Limb (tissue), 2 donors: Measurements from ENCODE around the gene PLEKHA4.
A peak's percentile ranks its signal among the peaks of the same experiment; 100 is the strongest.
"Not testable (repeated sequence)": the region's sequence is repeated elsewhere in the genome, so short reads cannot be mapped to it uniquely, and the experiment has no call there.

Experiments used
- DNase-seq, 2 donors: peaks; one replicate each; pipeline ENCODE4 v3.0.0-alpha.2; 2016; ENCODE audit errors: extremely low spot score in 2 of 2

The PLEKHA4 gene

GRCh38 chr19:48868114-48868886, at the start of gene PLEKHA4:
Gene PLEKHA4, minus strand, starts transcription at chr19:48868617. Its CDS starts 997 bp downstream, at chr19:48867620.
- peak; percentile 60 to 72 for DNase-seq

- no peak for DNase-seq
Observed at GRCh38 chr19:48918071-48918470, 49.7 kb upstream of the PLEKHA4 start.

GRCh38 chr19:48915757-48916156, 47.3 kb upstream of the PLEKHA4 start:
- DNase-seq, result no peak

GRCh38 chr19:48914181-48914580, 45.8 kb upstream of the PLEKHA4 start:
- no peak for DNase-seq

- DNase-seq, result no peak
Observed at GRCh38 chr19:48913114-48913889, 44.9 kb upstream of the PLEKHA4 start.

- DNase-seq, result no peak
Observed at GRCh38 chr19:48910803-48911202, 42.4 kb upstream of the PLEKHA4 start.

GRCh38 chr19:48909424-48910077, 41.1 kb upstream of the PLEKHA4 start:
- DNase-seq, result not testable (repeated sequence)

- DNase-seq, result no peak
Observed at GRCh38 chr19:48907671-48908070, 39.3 kb upstream of the PLEKHA4 start.

GRCh38 chr19:48906324-48906723, 37.9 kb upstream of the PLEKHA4 start:
- no peak for DNase-seq

- DNase-seq, result no peak
Observed at GRCh38 chr19:48905664-48906063, 37.2 kb upstream of the PLEKHA4 start.

GRCh38 chr19:48903788-48904187, 35.4 kb upstream of the PLEKHA4 start:
- DNase-seq, result not testable (repeated sequence)

- not testable (repeated sequence) for DNase-seq
Observed at GRCh38 chr19:48902291-48902690, 33.9 kb upstream of the PLEKHA4 start.

GRCh38 chr19:48900477-48901406, 32.3 kb upstream of the PLEKHA4 start:
- no peak for DNase-seq

GRCh38 chr19:48899781-48900476, 31.5 kb upstream of the PLEKHA4 start, which contains the start of gene NUCB1:
Gene NUCB1, plus strand, starts transcription at chr19:48900312. Its CDS starts 485 bp downstream, at chr19:48900797.
- peak; percentile 99 for DNase-seq

GRCh38 chr19:48899386-48899749, 31.0 kb upstream of the PLEKHA4 start:
- DNase-seq, result not testable (repeated sequence)

GRCh38 chr19:48897181-48897580, 28.8 kb upstream of the PLEKHA4 start:
- no peak for DNase-seq

GRCh38 chr19:48896191-48896720, 27.8 kb upstream of the PLEKHA4 start:
- DNase-seq, result peak in 1 of 2 donors; percentile 76

- DNase-seq, result no peak
Observed at GRCh38 chr19:48895226-48895625, 26.8 kb upstream of the PLEKHA4 start.

GRCh38 chr19:48890551-48890950, 22.1 kb upstream of the PLEKHA4 start:
- no peak for DNase-seq

- DNase-seq, result not testable (repeated sequence)
Observed at GRCh38 chr19:48889496-48889895, 21.1 kb upstream of the PLEKHA4 start.
